GM12864 (cell line): ENCODE results near the gene SECTM1.
"Not testable (repeated sequence)": the region's sequence is repeated elsewhere in the genome, so short reads cannot be mapped to it uniquely, and the experiment has no call there.

Experiments
- DNase-seq: peaks from one replicate; pipeline ENCODE4 v3.0.0-alpha.2; 2011; ENCODE audit warnings: low read depth
- H3K4me3 ChIP-seq: 2 replicates; pipeline ENCODE4 v1.5.1; 2011; ENCODE audit warnings: mild to moderate bottlenecking, low read depth, low read length, control low read depth
- CTCF ChIP-seq: IDR thresholded peaks from 2 replicates; pipeline ENCODE4 v1.5.1; 2011; ENCODE audit warnings: low read depth, mild to moderate bottlenecking, moderate library complexity, low read length, control low read depth, inconsistent platforms; ENCODE audit errors: missing control alignments

SECTM1 gene

GRCh38 chr17:82348866-82349265, 15.3 kb upstream of the SECTM1 start:
- H3K4me3 ChIP-seq, result no peak overlapping the region
- no peak for TF ChIP-seq CTCF
- DNase-seq, result no peak

GRCh38 chr17:82348434-82348833, 14.9 kb upstream of the SECTM1 start:
- H3K4me3 ChIP-seq, result no peak overlapping the region
- DNase-seq, result no peak
- no peak for TF ChIP-seq CTCF

GRCh38 chr17:82347994-82348393, 14.4 kb upstream of the SECTM1 start:
- H3K4me3 ChIP-seq, DNase-seq: not testable (repeated sequence)

GRCh38 chr17:82346342-82347300, 13.1 kb upstream of the SECTM1 start:
- TF ChIP-seq CTCF, result no peak
- H3K4me3 ChIP-seq, result no peak overlapping the region
- DNase-seq, result no peak

GRCh38 chr17:82345151-82345976, 11.8 kb upstream of the SECTM1 start:
- DNase-seq, result no peak
- no peak overlapping the region for H3K4me3 ChIP-seq
- no peak for TF ChIP-seq CTCF

- DNase-seq, result no peak
- H3K4me3 ChIP-seq, result no peak overlapping the region
- no peak for TF ChIP-seq CTCF
These were observed 10.8 kb upstream of the SECTM1 start for GRCh38 chr17:82344175-82344907.

- TF ChIP-seq CTCF, result no peak
- H3K4me3 ChIP-seq, result no peak overlapping the region
- no peak for DNase-seq
These were observed 10.0 kb upstream of the SECTM1 start for GRCh38 chr17:82343560-82343959.
